Thyroid gland (tissue), 4 donors: Measurements from ENCODE around the gene ARMH4.
"Not testable (repeated sequence)": the region's sequence is repeated elsewhere in the genome, so short reads cannot be mapped to it uniquely, and the experiment has no call there.

Experiments used
- POLR2A ChIP-seq, 2 donors: fragments of 450-650 bp; IDR thresholded peaks; one replicate each; pipeline ENCODE4 v1.6.1; 2017; ENCODE audit warnings: antibody characterized with exemption in 2 of 2, mild to moderate bottlenecking in 2 of 2, moderate library complexity in 1 of 2
- TF ChIP-seq, protein P1 (sequence below), 6 experiments: fragments of 200-600 bp in 3 of 6; fragments of 450-650 bp in 3 of 6; sonication (generic) in 3 of 6; IDR thresholded peaks; one replicate each; pipeline ENCODE4 v1.5.1; 2016 to 2019; ENCODE audit warnings: antibody characterized with exemption in 6 of 6, mild to moderate bottlenecking in 2 of 6, inconsistent platforms in 1 of 6, moderate library complexity in 1 of 6

DNA sequence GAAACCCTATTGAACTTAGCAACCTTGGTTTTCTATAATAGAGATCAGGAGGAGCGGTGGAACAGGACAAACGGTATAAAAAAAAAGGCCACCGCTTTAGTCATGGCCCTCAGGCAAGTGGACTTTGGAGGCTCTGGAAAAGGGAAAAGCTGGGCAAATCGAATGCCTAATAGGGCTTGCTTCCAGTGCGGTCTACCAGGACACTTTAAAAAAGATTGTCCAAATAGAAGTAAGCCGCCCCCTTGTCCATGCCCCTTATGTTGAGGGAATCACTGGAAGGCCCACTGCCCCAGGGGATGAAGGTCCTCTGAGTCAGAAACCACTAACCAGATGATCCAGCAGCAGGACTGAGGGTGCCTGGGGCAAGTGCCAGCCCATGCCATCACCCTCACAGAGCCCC lies 29.5 kb downstream of the ARMH4 start:
- TF ChIP-seq, protein P1, sequence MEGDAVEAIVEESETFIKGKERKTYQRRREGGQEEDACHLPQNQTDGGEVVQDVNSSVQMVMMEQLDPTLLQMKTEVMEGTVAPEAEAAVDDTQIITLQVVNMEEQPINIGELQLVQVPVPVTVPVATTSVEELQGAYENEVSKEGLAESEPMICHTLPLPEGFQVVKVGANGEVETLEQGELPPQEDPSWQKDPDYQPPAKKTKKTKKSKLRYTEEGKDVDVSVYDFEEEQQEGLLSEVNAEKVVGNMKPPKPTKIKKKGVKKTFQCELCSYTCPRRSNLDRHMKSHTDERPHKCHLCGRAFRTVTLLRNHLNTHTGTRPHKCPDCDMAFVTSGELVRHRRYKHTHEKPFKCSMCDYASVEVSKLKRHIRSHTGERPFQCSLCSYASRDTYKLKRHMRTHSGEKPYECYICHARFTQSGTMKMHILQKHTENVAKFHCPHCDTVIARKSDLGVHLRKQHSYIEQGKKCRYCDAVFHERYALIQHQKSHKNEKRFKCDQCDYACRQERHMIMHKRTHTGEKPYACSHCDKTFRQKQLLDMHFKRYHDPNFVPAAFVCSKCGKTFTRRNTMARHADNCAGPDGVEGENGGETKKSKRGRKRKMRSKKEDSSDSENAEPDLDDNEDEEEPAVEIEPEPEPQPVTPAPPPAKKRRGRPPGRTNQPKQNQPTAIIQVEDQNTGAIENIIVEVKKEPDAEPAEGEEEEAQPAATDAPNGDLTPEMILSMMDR (IDR thresholded peaks at IDR 0.05) = not testable (repeated sequence)
- TF ChIP-seq POLR2A (IDR thresholded peaks at IDR 0.05) = not testable (repeated sequence)
